Keratinocyte (primary cell): ENCODE measurements around the gene RELA. TPM values are rescaled to one million over a fixed set of nuclear protein-coding genes. Genes with fewer than 3 reads are reported as not detected.

Experiments used
- DNase-seq: peaks from one replicate; pipeline ENCODE4 v3.0.0-alpha.2; 2011; ENCODE audit warnings: low read depth, missing footprints, low spot score
- FAIRE-seq: peaks from 2 replicates; lab custom pipeline; 2011; peaks lifted over from hg19 to GRCh38; lab: Jason Lieb, UNC
- H2AFZ ChIP-seq: 2 replicates; pipeline ENCODE4 v1.6.0; 2012; ENCODE audit warnings: low read length, control low read depth, inconsistent platforms; ENCODE audit not compliant: control insufficient read depth
- H3K27ac ChIP-seq: 2 replicates; pipeline ENCODE4 v1.5.1; 2011; ENCODE audit warnings: low read length; ENCODE audit not compliant: control insufficient read depth, insufficient read depth
- H3K27me3 ChIP-seq: 3 replicates; pipeline ENCODE4 v1.6.0; 2011; ENCODE audit warnings: low read length; ENCODE audit not compliant: control insufficient read depth, insufficient read depth; ENCODE audit errors: extremely low read depth
- H3K36me3 ChIP-seq, 2 experiments: 2 replicates in 1 of 2; 3 replicates in 1 of 2; pipeline ENCODE4 v1.5.1; 2011; ENCODE audit warnings: low read length in 2 of 2, mild to moderate bottlenecking in 1 of 2; ENCODE audit not compliant: control insufficient read depth in 2 of 2, insufficient read depth in 2 of 2; ENCODE audit errors: extremely low read depth in 1 of 2
- H3K4me1 ChIP-seq: 3 replicates; pipeline ENCODE4 v1.5.1; 2011; ENCODE audit warnings: low read length; ENCODE audit not compliant: control insufficient read depth, insufficient read depth; ENCODE audit errors: extremely low read depth
- H3K4me2 ChIP-seq: 3 replicates; pipeline ENCODE4 v1.6.0; 2011; ENCODE audit warnings: low read depth, low read length; ENCODE audit not compliant: control insufficient read depth, insufficient read depth; ENCODE audit errors: extremely low read depth
- H3K4me3 ChIP-seq, 3 experiments: fragments of 200-600 bp in 1 of 3; sonication (generic) in 1 of 3; 2 replicates in 2 of 3; 3 replicates in 1 of 3; pipeline ENCODE4 v1.5.1; 2011 to 2016; ENCODE audit warnings: low read length in 3 of 3, mild to moderate bottlenecking in 3 of 3, control low read depth in 2 of 3, inconsistent platforms in 1 of 3, low read depth in 1 of 3, mixed read lengths in 1 of 3, mixed run types in 1 of 3, moderate library complexity in 1 of 3; ENCODE audit not compliant: control insufficient read depth in 2 of 3, insufficient read depth in 2 of 3; ENCODE audit errors: extremely low read depth in 1 of 3
- H3K79me2 ChIP-seq: 2 replicates; pipeline ENCODE4 v1.6.0; 2012; ENCODE audit warnings: low read length; ENCODE audit not compliant: control insufficient read depth, insufficient read depth
- H3K9ac ChIP-seq: 3 replicates; pipeline ENCODE4 v1.6.0; 2011; ENCODE audit warnings: low read length; ENCODE audit not compliant: control insufficient read depth, insufficient read depth; ENCODE audit errors: extremely low read depth
- H3K9me1 ChIP-seq: 3 replicates; pipeline ENCODE4 v1.6.0; 2011; ENCODE audit warnings: low read length; ENCODE audit not compliant: control insufficient read depth, insufficient read depth; ENCODE audit errors: extremely low read depth
- H3K9me3 ChIP-seq: 2 replicates; pipeline ENCODE4 v1.5.1; 2012; ENCODE audit warnings: low read depth, low read length; ENCODE audit not compliant: control insufficient read depth
- H4K20me1 ChIP-seq: 3 replicates; pipeline ENCODE4 v1.6.0; 2011; ENCODE audit warnings: low read length; ENCODE audit not compliant: control insufficient read depth, insufficient read depth; ENCODE audit errors: extremely low read depth
- CTCF ChIP-seq, 3 experiments: IDR thresholded peaks in 1 of 3; conservative IDR thresholded peaks in 1 of 3; optimal IDR thresholded peaks in 1 of 3; 2 replicates in 2 of 3; 3 replicates in 1 of 3; pipeline versions ENCODE3 to v1.5.1; 2011; ENCODE audit warnings: low read length in 3 of 3, mild to moderate bottlenecking in 3 of 3, moderate library complexity in 2 of 3, control low read depth in 1 of 3, inconsistent platforms in 1 of 3; ENCODE audit not compliant: insufficient read depth in 2 of 3; ENCODE audit errors: extremely low read depth in 1 of 3
- EZH2 ChIP-seq: IDR thresholded peaks from one replicate; pipeline ENCODE4 v1.6.1; 2012; ENCODE audit warnings: inconsistent platforms, mild to moderate bottlenecking, low read length, moderate library complexity
- dilution Hi-C: fragments of 300-500 bp; cut with MboI; formaldehyde crosslinking; loops from one replicate; pipeline ENCODE4 v1.7.0; 2020; ENCODE audit warnings: low sequenced_read_pairs; ENCODE audit not compliant: extremely low pct_ligation_motif_present
- polyA plus RNA-seq, 5 experiments: library from polyadenylated mRNA; depleted of rRNA in 3 of 5; stranded (reverse) in 3 of 5; stranded (forward) in 1 of 5; unstranded in 1 of 5; fragments of >200 nt; gene quantifications; 1 replicate in 1 of 5; 2 replicates in 3 of 5; 3 replicates in 1 of 5; pipeline versions ENCODE4 v1.2.1 to v1.2.3, GENCODE V29; 2011 to 2012; ENCODE audit warnings: missing spikeins in 2 of 5, low read depth in 1 of 5, low replicate concordance in 1 of 5

The RELA gene
- polyA plus RNA-seq, 1 donor (not counting 4 experiments of a cell fraction or from before 2014, with no cell fraction given), result 20.4 TPM

- TF ChIP-seq CTCF (optimal IDR thresholded peaks at IDR 0.05 in 1 of 3, IDR thresholded peaks at IDR 0.05 in 1 of 3, conservative IDR thresholded peaks at IDR 0.05 in 1 of 3; ENCODE audit: extremely low read depth in 1 of 3, insufficient read depth in 2 of 3, low read length in 3 of 3), result no peak
- no peak for TF ChIP-seq EZH2
- Histone ChIP-seq H3K4me3 (no peak overlapping the region), H3K4me1 (peaks cover 29% of the 10 kb centered on the region), H3K36me3 (peaks cover 11 to 17% of the 10 kb centered on the region in 2 experiments), H3K79me2 (peaks cover 49% of the 10 kb centered on the region), H3K27ac (no peak overlapping the region), H3K9me3 (no peaks in the 10 kb centered on the region), H4K20me1 (no peaks in the 10 kb centered on the region), H3K4me2 (peak overlapping the region; percentile 88), H3K9ac (no peak overlapping the region), H3K27me3 (no peaks in the 10 kb centered on the region), H3K9me1 (no peaks in the 10 kb centered on the region), H2AFZ (no peak overlapping the region)
- dilution Hi-C loops, result no loop called here
- DNase-seq, result no peak
- no peak for FAIRE-seq
Observed at GRCh38 chr11:65611758-65612603, 50.7 kb downstream of the RELA start.

GRCh38 chr11:65611028-65611757 is 51.5 kb downstream of the RELA start:
- dilution Hi-C loops, result no loop called here
- peaks cover 41% of the 10 kb centered on the region for H3K79me2 ChIP-seq
- peaks cover 11 to 16% of the 10 kb centered on the region in 2 experiments for H3K36me3 ChIP-seq
- H3K27me3 ChIP-seq, result no peaks in the 10 kb centered on the region
- no peak overlapping the region for H3K4me2 ChIP-seq
- peaks cover 24% of the 10 kb centered on the region for H3K4me1 ChIP-seq
- no peaks in the 10 kb centered on the region for H4K20me1 ChIP-seq
- H3K4me3 ChIP-seq, result no peak overlapping the region
- H2AFZ ChIP-seq, result no peak overlapping the region
- H3K9me1 ChIP-seq, result no peaks in the 10 kb centered on the region
- no peaks in the 10 kb centered on the region for H3K9me3 ChIP-seq
- TF ChIP-seq CTCF (optimal IDR thresholded peaks at IDR 0.05 in 1 of 3, IDR thresholded peaks at IDR 0.05 in 1 of 3, conservative IDR thresholded peaks at IDR 0.05 in 1 of 3; ENCODE audit: extremely low read depth in 1 of 3, insufficient read depth in 2 of 3, low read length in 3 of 3), result no peak
- TF ChIP-seq EZH2, result no peak
- no peak overlapping the region for H3K9ac ChIP-seq
- no peak for FAIRE-seq
- H3K27ac ChIP-seq, result no peak overlapping the region
- DNase-seq, result no peak
